Hematopoietic multipotent progenitor cell (in vitro differentiated cells): ENCODE measurements around the gene ZFP36. TPM values are rescaled to one million over a fixed set of nuclear protein-coding genes. Genes with fewer than 3 reads are reported as not detected.

Source experiments
- DNase-seq, 3 donors: peaks; one replicate each; pipeline ENCODE4 v3.0.0-alpha.2; 2011 to 2015; ENCODE audit warnings: low read depth in 2 of 3, low spot score in 2 of 3
- total RNA-seq: library from RNA; depleted of rRNA; stranded (reverse); fragments of >200 nt; gene quantifications from one replicate; pipeline ENCODE4 v1.2.3, GENCODE V29; 2012

Gene ZFP36
- total RNA-seq, 1 donor, result 98.3 TPM

GRCh38 chr19:39403331-39404312, 3.0 kb upstream of the ZFP36 start:
- peak; percentile 89 to 99 (median 99) for DNase-seq

GRCh38 chr19:39405261-39405957, 1.2 kb upstream of the ZFP36 start:
- no peak for DNase-seq

- peak; percentile 78 to 85 (median 84) for DNase-seq
Measured at GRCh38 chr19:39405958-39406655, 540 bp upstream of the ZFP36 start.

- no peak for DNase-seq
Measured at GRCh38 chr19:39407410-39407659, 688 bp downstream of the ZFP36 start.

- no peak for DNase-seq
Measured at GRCh38 chr19:39407660-39408391, 1.2 kb downstream of the ZFP36 start.

GRCh38 chr19:39408392-39409207, 2.0 kb downstream of the ZFP36 start:
- DNase-seq, result peak in 1 of 3 donors; percentile 47

GRCh38 chr19:39409208-39410016, 2.8 kb downstream of the ZFP36 start:
- peak; percentile 73 to 78 (median 77) for DNase-seq

- DNase-seq, result peak in 2 of 3 donors; percentile 64 to 78
Measured at GRCh38 chr19:39410017-39410830, 3.6 kb downstream of the ZFP36 start.

GRCh38 chr19:39410831-39411080, 4.1 kb downstream of the ZFP36 start:
- no peak for DNase-seq

- no peak for DNase-seq
Measured at GRCh38 chr19:39411081-39411831, 4.6 kb downstream of the ZFP36 start.

GRCh38 chr19:39411832-39412099, 5.1 kb downstream of the ZFP36 start:
- peak; percentile 84 to 97 (median 89) for DNase-seq

GRCh38 chr19:39412100-39412866, 5.6 kb downstream of the ZFP36 start, which contains the start of gene PLEKHG2:
Gene PLEKHG2 (plus strand): TSS chr19:39412669. CDS start chr19:39414087, 1,418 bp downstream.
- peak; percentile 99 for DNase-seq

GRCh38 chr19:39412867-39413271, 6.2 kb downstream of the ZFP36 start:
- DNase-seq, result no peak

- DNase-seq, result peak in 1 of 3 donors; percentile 41
Measured at GRCh38 chr19:39413272-39413910, 6.7 kb downstream of the ZFP36 start.

- no peak for DNase-seq
Measured at GRCh38 chr19:39413911-39414608, 7.4 kb downstream of the ZFP36 start.
